HG03097 (cell line): ENCODE measurements around the gene RB1.

Experiments
- ATAC-seq: cut with Tn5 transposase; IDR thresholded peaks from one replicate; pipeline ENCODE4 v1.9.1; 2021; ENCODE audit not compliant: unreplicated experiment, low FRiP score

Gene RB1

DNA sequence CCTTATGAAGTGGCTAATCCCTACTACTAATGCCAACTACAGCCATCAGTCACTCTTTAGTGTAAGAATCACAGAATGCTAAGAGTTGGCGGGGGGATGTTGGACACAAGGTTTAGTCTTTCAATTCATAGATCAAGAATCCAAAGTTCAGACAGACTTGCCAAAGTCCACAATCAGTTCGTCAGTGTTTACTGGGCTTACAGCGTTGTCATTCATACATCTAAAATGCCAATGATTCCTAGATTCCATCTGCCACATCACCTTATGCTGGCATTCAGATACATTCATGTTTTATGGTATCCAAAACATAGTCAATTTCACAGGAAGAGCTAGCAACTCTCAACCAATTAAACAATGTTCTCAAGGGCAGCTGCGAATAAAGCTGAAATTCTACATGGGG lies 211.2 kb downstream of the RB1 start:
- no peak for ATAC-seq

DNA sequence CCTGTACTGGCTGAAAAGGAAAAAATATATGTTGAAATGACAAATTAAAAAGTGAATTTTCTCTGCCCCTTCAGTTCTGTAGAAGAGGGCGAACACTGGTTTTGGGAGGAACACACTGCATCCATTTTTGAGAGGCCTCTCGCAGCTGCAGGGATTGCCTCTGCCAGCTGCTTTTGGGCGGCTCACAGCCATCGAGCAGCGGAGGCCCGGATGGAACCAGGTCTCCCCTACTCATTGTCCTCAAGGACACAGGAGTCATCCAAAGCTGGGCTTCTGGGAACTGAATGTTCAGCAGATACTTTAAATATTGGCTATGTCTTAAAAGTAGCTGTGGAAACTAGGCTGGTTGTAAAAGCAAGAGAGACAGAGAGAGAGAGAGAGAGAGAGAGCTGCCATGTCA lies 212.2 kb downstream of the RB1 start:
- no peak for ATAC-seq

DNA sequence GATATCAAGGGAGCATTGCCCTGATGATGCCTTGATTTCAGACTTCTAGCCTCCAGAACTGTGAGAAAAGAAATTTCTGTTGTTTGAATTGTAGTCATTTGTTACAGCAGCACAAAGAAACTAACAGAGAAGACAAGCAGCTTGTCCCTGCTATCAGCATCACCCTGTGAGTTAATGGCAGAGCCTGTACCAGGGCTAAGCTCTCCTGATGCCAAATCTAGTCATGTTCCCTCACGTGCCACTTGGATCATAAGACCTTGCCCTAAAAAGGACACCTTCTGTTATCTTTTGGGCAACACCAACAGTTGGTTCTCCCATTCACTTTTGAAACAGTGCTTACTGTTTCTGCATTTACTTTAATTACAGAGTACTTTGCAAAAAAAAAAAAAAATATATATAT lies 214.5 kb downstream of the RB1 start:
- no peak for ATAC-seq

DNA sequence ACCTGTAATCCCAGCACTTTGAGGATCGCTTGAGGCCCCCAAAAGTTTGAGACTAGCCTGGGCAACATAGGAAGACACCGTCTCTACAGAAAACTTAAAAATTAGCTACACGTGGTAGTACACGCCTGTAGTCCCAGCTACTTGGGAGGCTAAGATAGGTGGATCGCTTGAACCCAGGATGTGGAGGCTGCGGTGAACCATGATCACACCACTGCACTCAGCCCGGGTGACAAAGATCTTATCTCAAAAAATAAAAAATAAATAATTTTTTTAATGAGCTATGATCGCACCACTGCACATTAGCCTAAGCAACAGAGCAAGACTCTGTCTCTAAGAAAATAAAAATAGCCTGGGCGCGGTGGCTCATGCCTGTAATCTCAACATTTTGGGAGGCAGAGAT lies 222.7 kb downstream of the RB1 start:
- ATAC-seq = no peak

DNA sequence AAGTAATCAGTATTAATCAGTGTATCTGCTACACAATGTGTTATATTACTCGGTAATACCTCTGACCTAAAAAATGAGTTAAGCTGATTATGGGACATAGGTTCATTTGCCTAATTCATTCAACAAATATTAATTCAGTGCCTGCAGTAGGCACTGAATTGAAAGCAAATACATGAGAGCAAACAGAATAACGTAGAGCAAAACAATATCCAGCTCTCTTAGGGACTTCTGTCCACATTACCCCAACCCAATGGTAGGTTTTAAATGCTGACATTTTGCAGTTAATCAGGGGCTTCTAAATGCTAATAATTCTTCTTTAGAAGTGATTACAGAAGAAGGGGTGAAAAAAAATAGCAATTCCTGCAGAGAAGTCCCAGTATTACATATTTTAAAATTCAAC lies 224.4 kb downstream of the RB1 start:
- no peak for ATAC-seq

DNA sequence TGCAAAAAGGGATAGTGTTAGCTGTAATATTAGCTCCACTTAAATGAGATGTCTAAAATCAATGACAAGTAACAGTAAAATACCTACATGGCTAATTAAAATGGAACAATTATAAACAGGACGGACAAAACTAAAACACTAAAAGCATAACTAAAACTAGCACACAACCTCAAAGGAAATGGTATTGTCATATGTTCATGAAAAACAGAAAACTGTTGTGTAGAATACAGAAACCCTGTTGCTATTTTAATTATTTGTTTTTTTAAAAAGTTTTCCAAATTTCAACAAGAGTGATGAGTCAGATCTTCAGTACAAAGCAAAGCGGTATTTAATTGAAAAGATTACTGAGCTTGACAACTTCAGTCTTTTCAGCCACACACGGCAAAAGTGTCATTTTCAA lies 225.2 kb downstream of the RB1 start:
- ATAC-seq = no peak

DNA sequence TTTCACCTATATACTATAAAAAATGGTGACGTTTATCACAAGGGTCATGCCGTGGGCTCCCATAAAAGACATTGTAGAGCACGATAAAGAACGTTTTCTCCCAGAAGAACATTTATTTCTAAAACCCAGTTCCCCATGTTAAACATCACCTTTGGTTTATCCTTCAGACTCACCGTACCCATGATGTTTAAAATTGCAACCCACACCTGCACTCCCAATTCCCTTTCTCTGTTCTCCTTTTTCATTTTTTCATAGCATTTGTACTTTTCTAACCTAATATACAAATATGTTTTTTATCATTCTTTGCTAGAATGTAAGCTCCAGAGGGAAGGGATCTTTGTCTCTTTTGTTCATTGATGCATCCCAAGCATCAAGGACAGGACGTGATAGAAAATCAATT lies 227.3 kb downstream of the RB1 start:
- ATAC-seq = no peak
